Type B pancreatic cell (in vitro differentiated cells): ENCODE results near the gene LAMA5. TPM values are rescaled to one million over a fixed set of nuclear protein-coding genes. Genes with fewer than 3 reads are reported as not detected.

Experiments used
- DNase-seq: peaks from one replicate; pipeline ENCODE4 v3.0.0; 2021; ENCODE audit warnings: mixed read lengths; ENCODE audit not compliant: unreplicated experiment; ENCODE audit errors: extremely low spot score
- H3K27ac Mint-ChIP-seq: 2 replicates; pipeline ENCODE4 v1.8.0; 2021; ENCODE audit warnings: mild to moderate bottlenecking, mixed read lengths
- H3K27me3 Mint-ChIP-seq: 2 replicates; pipeline ENCODE4 v1.8.0; 2021; ENCODE audit warnings: mixed read lengths
- H3K36me3 Mint-ChIP-seq: 2 replicates; pipeline ENCODE4 v1.8.0; 2021; ENCODE audit warnings: mixed read lengths
- H3K4me1 Mint-ChIP-seq: one replicate; pipeline ENCODE4 v1.8.0; 2021; ENCODE audit warnings: mixed read lengths; ENCODE audit not compliant: unreplicated experiment
- H3K4me3 Mint-ChIP-seq: 2 replicates; pipeline ENCODE4 v1.8.0; 2021; ENCODE audit warnings: mild to moderate bottlenecking, mixed read lengths
- H3K9me3 Mint-ChIP-seq: 2 replicates; pipeline ENCODE4 v1.8.0; 2021; ENCODE audit warnings: mixed read lengths
- total RNA-seq: library from RNA; stranded (reverse); gene quantifications from 2 replicates; pipeline ENCODE4 v1.2.1, GENCODE V29; 2021; ENCODE audit warnings: low replicate concordance
- TF ChIP-seq, protein P1 (sequence below): fragments of 200-600 bp; sonication (generic); conservative IDR thresholded peaks from 2 replicates; pipeline ENCODE4 v1.5.0; 2021; ENCODE audit warnings: antibody characterized with exemption, mild to moderate bottlenecking

The LAMA5 gene
- total RNA-seq, 1 donor from 2014 or later: 246 TPM

DNA sequence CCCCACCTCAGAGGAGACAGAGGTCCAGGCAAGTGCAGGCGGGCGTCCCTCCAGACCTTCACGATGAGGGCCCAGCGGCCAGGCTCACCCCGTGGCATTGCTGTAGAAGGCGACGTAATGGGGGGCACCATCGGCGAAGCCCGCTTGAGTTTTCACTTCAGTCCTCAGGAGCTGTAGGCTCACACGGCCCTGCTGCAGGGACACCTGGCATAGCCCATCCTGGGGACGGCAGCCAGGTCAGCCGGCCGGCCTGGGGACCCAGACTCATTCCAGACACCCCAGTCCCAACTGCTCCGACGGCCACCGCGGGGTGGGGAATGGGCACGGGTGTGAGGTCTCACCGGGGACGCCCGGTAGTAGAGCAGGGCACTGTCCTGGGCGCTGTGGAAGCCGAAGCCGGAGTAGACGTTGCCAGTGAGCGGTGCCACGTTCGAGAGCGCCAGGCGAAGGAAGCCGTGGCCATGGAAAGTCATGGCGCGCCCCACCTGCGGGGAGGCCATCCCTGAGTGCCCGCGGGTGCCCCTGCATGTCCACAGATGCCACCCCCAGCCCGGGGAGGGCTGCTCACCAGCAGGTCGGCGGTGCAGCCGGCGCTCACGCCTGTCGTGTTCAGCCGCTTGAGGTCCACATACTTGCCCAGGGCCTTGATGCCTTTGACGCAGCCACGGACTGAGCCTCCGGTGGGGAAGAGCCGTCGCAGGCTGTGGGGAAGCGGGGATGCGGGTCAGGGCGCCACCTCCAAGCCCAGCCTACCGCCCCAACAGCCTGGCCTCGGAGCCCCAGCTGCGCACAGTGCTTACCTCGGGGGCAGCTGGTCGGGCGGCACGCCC is 55.1 kb downstream of the LAMA5 start:
- Mint-ChIP-seq H3K36me3 (no peaks in the 10 kb centered on the region), H3K27ac (no peak overlapping the region), H3K27me3 (no peaks in the 10 kb centered on the region)

GRCh38 chr20:62311150-62311549 is 56.0 kb downstream of the LAMA5 start:
- no peaks in the 10 kb centered on the region for H3K36me3 Mint-ChIP-seq
- H3K27me3 Mint-ChIP-seq: no peaks in the 10 kb centered on the region
- H3K9me3 Mint-ChIP-seq: no peaks in the 10 kb centered on the region
- TF ChIP-seq, protein P1, sequence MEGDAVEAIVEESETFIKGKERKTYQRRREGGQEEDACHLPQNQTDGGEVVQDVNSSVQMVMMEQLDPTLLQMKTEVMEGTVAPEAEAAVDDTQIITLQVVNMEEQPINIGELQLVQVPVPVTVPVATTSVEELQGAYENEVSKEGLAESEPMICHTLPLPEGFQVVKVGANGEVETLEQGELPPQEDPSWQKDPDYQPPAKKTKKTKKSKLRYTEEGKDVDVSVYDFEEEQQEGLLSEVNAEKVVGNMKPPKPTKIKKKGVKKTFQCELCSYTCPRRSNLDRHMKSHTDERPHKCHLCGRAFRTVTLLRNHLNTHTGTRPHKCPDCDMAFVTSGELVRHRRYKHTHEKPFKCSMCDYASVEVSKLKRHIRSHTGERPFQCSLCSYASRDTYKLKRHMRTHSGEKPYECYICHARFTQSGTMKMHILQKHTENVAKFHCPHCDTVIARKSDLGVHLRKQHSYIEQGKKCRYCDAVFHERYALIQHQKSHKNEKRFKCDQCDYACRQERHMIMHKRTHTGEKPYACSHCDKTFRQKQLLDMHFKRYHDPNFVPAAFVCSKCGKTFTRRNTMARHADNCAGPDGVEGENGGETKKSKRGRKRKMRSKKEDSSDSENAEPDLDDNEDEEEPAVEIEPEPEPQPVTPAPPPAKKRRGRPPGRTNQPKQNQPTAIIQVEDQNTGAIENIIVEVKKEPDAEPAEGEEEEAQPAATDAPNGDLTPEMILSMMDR: no peak
- no peaks in the 10 kb centered on the region for H3K4me1 Mint-ChIP-seq
- DNase-seq: no peak
- H3K27ac Mint-ChIP-seq: no peak overlapping the region
- H3K4me3 Mint-ChIP-seq: no peak overlapping the region

More for the DNA sequence above, 55.1 kb downstream of the LAMA5 start:
- Mint-ChIP-seq H3K4me3 (no peak overlapping the region), H3K4me1 (no peaks in the 10 kb centered on the region), H3K9me3 (no peaks in the 10 kb centered on the region)
- TF ChIP-seq, protein P1: no peak
- no peak for DNase-seq

- no peaks in the 10 kb centered on the region for H3K36me3 Mint-ChIP-seq
- H3K27me3 Mint-ChIP-seq: no peaks in the 10 kb centered on the region
- H3K4me1 Mint-ChIP-seq: no peaks in the 10 kb centered on the region
- TF ChIP-seq, protein P1: no peak
- no peak overlapping the region for H3K27ac Mint-ChIP-seq
- H3K4me3 Mint-ChIP-seq: no peak overlapping the region
- no peak for DNase-seq
- H3K9me3 Mint-ChIP-seq: no peaks in the 10 kb centered on the region
Observed at GRCh38 chr20:62310757-62311121, 56.4 kb downstream of the LAMA5 start.

- Mint-ChIP-seq H3K27ac (no peak overlapping the region), H3K27me3 (no peaks in the 10 kb centered on the region), H3K4me1 (no peaks in the 10 kb centered on the region), H3K36me3 (peaks cover 3% of the 10 kb centered on the region), H3K9me3 (no peaks in the 10 kb centered on the region), H3K4me3 (no peak overlapping the region)
- TF ChIP-seq, protein P1: no peak
- DNase-seq: no peak
Observed at GRCh38 chr20:62309947-62310756, 57.0 kb downstream of the LAMA5 start.

DNA sequence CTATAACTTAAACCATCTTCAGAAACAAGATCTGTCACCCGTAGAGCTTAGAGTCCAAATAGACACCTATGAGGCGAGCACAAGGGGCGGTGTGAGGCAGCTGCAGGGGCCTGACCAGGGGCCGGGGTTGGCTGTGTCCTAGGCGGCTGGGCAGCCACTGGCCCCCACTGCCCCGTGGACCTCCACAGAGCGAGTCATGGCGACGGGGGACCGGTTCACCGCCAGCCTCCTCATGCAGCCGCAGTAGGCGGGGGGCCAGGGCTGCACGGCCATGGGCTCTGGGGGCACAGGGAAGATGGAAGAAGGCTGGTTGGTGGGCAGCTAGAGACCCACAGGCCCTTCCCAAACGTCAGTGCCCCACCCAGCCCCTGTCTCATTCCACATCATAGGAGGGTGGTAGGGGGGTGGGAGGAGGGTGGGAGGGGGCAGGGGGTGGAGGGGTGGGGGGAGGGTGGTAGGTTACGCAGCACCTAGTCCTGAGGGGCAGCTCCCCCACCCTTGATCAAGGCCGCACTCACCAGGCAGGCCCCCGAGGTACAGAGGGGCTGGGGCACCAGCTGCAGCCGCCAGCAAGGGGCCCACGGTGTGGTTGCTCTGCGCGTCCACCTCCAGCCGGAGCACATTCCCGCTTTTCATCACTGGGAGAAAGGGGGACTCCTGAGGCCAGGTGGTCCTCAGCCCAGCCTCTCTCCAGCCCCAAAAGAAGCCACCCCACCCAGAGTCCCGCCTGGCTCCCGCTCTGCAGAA is 57.7 kb downstream of the LAMA5 start:
- H3K27me3 Mint-ChIP-seq: no peaks in the 10 kb centered on the region
- H3K4me1 Mint-ChIP-seq: no peaks in the 10 kb centered on the region
- peaks cover 3% of the 10 kb centered on the region for H3K36me3 Mint-ChIP-seq
- no peak overlapping the region for H3K4me3 Mint-ChIP-seq
- H3K27ac Mint-ChIP-seq: no peak overlapping the region
- TF ChIP-seq, protein P1: no peak
- no peaks in the 10 kb centered on the region for H3K9me3 Mint-ChIP-seq
- no peak for DNase-seq
